HG02973 (cell line): Measurements from ENCODE around the gene PRDX5.

Source experiments
- ATAC-seq: cut with Tn5 transposase; IDR thresholded peaks from one replicate; pipeline ENCODE4 v1.9.1; 2021; ENCODE audit warnings: moderate library complexity; ENCODE audit not compliant: unreplicated experiment

PRDX5 gene

DNA sequence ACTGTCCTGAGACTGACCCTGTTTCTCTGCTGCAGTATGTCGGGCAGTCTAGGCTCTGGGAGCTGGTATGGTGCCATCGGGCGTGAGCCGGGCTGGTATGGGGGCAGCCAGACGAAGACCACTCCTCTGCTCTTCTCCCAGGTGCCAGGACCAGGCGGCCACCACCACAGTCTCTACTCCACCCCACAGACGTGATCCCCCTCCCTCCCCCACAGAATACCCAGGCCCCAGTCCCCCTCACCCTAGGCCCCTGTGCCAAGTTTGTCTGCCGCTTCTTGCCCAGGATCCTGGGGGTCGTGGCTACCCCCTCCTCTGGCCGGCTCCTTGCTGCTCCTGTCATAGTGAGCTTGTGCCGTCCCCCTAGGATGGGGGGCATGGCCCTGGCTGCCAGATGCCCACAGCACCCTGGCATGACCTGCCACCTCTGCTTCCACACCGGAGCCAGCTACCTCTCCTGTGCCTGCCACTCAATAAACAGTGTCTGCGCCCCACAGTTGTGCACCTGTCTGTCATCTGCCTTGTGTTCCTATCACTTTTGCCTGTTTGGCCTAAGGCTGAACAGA lies 28.8 kb upstream of the PRDX5 start:
- ATAC-seq = no peak

DNA sequence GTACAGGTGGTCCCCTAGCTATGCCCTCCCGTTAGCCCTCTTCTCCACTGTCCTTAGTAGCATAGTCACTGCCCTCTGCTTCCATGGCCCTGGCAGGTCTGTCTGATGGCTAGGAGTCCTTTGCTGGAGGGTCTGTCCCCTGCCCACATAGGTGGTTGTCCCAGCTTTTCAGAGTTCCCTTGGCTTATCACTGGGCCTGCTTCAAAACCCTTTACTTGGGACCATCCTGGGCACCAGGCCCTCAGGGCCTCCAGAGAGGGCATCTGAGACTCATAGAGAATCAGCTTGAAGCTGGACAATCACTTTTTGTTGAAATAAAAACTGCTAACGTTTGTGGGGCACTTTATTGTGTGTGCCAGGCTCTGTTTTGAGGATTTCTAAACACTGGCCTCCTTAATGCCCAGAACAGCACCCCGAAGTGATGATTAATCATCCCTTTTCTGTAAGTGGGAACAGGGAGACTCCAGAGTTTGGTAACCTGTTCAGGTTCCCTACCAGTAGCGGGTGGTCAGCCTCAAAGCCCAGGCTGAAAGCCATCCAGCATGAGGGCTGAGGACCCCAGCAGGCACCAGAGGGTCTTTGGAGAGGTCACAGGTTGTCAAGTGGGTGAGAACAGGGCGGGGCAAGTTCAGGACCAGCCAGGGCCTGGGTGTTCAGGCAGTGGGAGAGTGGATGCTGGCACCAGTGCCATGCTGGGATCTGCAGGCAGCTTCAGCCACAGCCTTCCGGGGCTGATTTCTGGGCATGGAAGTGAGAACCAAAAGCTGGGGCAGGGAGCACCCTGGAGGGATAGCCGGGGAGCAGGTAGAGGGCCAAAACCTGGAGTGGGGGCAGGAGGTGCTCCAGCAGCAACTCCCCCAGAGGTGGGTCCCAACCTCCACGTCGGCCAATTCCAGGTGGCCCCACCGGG lies 27.3 kb upstream of the PRDX5 start:
- no peak for ATAC-seq

DNA sequence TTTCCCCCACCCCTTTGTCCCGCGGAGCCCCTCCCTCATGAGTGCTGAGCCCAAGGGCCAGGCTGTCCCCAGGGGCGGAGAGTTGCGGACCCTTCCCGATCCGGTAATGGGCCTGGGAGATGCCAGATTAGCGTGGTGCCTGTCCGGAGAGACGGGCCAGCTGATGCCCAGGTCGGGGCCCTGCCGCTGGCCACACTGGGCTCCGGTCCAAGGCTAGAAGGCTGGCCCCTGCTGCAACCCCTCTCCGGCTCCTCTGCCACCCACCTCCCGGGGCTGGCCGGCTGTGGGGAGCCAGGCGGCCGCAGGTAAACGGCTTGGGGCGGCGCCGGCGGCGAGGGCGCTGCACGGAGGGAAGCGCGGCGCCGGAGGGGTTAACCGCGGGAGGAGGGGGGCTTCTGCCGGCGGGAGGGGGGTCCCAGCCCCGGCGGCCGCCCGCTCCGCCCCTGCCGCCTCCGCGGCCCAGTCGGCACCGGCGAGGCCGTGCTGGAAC lies 26.6 kb upstream of the PRDX5 start, which contains the start of gene KCNK4:
TSS of gene KCNK4 (plus strand) at position 41 of the 490 bp plus-strand sequence. CDS start 1,717 bp downstream, outside the sequence.
- no peak for ATAC-seq

DNA sequence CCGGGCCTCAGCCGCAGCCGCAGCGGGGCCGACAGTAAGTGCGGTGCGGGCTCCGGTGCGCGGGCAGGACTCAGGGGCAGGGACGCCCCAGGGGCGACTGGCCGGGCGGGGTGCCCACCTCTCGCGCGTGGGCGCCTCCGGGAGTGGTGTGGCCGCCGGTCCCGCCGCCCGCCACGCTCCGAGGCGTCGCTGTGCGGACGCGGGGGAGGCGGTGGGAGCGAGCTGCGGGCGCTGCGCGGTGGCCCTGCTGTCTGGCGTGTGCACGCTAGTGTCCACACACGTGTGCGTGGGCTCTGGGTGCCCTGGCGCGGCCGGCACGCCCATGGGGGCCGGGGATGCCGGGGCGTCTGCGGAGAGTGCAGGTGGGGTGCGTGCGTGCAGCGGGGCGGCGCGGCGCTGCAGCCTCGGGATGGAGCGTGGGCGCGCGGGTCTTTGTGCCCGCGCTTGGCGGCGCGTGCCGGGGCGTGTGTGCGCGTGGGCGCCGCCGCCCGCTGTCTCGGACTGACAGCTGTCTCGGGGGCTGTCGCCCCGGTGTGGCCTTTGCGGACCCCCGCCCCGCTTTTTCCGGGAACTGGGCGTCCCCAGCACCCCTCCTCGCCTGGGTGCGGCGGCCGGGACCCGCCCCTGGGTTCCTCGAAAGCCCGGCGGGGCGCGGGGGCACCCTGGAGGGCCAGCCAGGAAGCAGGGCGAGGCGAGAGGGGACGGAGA lies 26.0 kb upstream of the PRDX5 start:
- ATAC-seq = no peak

DNA sequence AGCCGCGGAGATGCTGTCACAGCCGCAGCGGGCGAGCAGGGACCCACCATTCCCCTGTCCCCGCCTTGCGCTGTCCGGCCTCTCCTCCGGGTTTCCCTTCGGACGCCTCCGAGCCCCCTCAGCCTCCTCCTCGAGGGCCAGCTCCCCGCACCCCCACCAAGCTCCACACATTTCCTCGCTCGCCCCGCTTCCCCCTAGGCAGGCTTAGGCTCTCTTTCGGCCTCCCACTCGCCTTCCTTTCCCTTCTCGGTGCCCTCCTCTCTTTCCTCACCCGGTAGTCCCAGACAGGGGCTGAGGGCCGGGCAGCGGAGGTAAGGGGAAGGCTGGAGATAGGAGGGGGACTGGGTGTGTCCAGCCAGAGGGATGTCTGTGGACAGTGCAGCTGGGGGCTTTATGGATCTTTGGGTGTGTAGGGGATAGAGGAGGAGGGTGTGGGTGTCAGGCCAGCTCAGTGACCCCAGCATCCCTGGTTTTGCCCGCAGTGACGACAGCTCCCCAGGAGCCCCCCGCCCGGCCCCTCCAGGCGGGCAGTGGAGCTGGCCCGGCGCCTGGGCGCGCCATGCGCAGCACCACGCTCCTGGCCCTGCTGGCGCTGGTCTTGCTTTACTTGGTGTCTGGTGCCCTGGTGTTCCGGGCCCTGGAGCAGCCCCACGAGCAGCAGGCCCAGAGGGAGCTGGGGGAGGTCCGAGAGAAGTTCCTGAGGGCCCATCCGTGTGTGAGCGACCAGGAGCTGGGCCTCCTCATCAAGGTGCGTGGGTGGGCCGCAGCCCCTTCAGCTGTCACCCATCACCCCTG lies 25.3 kb upstream of the PRDX5 start:
- ATAC-seq = no peak

DNA sequence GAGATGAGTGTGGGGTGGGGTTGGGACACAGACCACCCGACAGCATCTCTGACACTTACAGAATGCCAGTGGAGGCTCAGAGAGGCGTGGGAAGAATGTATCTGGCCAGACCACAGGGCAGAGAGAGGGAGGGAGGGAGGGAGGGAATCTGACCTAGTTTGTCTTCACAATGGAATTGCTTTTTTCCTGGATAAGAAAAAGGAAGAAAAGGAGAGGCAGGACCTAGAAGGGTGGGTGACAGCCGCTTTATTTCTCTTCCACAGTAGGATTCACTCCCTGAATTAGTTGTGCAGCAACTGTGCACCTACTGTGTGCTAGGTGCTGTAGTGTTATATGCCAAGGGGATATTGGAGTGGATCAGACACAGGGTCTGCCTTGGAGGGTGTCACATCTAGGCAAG lies 23.1 kb upstream of the PRDX5 start:
- ATAC-seq = no peak

DNA sequence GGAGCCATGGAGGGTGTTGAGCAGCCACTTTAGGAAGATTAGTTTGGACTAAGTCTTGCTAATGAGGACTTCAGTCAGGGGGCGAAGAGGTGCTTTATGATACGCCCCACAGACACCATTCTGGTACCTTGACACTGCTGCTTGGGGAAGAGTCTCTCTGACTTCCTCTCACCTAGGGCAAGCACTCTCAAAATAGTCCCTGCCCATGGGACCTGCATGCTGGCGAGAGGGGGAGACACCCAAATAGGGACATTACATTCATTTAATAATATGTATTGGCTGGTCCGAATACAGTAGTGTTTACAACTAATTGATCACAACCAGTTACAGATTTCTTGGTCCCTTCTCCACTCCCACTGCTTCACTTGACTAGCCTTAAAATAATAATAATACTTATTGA lies 22.2 kb upstream of the PRDX5 start:
- no peak for ATAC-seq

DNA sequence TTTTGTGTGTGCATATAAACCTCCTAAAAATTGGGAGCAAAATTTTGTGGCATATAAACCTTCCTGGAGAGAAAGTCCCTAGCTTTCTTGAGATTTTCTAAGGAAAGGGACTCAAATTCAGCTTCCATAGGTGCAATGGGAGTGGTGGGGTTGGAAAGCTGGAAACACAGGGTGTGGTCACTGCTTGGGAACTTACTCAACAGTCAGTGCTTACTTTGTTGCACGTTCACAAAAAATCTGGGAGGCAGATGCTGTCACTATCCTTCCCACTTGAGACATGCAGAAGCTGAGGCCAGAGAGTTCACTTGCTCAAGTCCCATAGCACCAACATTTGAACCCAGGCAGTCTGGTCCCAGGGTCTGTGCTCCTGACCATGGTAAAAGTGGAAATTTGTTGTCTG lies 21.7 kb upstream of the PRDX5 start:
- no peak for ATAC-seq

DNA sequence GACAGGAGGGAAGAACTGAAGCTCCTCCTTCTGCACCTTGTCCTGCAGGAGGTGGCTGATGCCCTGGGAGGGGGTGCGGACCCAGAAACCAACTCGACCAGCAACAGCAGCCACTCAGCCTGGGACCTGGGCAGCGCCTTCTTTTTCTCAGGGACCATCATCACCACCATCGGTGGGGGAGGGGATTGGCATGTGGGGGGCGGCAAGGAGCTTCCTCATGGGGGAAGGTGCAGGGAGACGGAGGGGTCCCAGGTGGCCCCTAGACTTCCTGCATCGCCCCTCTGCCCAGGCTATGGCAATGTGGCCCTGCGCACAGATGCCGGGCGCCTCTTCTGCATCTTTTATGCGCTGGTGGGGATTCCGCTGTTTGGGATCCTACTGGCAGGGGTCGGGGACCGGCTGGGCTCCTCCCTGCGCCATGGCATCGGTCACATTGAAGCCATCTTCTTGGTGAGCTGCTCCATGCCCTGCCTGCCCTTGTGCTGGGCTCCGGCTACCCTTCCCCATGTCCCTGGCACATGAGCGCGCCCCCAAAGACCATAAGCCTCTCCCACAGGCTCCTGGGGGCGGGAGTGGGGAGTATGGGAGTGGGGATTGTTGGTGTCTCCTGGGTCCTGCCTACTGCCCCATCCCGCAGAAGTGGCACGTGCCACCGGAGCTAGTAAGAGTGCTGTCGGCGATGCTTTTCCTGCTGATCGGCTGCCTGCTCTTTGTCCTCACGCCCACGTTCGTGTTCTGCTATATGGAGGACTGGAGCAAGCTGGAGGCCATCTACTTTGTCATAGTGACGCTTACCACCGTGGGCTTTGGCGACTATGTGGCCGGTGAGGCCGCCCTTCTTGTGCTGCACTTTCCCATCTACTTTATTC lies 20.9 kb upstream of the PRDX5 start:
- ATAC-seq = no peak

DNA sequence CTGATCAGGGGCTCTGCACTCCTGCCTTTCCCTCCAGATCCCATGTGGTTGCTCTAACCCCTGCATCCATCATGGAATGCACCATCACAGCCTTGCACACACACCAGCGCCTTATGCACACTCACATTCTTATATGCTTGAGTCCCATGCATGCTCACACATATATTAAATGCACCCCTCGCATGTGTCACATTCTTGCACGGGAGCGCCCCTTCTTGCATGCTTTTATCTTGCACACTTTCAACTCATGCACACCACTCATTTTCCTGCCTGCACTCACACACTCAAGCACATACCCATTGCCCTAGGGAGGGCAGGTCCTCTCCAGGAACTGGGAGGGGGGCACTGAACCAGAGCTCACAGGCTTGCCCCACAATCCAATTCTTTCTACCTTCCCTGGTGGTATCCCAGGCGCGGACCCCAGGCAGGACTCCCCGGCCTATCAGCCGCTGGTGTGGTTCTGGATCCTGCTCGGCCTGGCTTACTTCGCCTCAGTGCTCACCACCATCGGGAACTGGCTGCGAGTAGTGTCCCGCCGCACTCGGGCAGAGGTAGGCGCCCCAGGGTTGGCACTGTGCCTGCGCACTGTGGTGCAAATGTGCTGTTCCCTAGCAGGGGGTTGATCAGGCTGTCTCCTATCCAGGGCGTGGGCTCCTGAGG lies 20.1 kb upstream of the PRDX5 start:
- ATAC-seq = no peak

DNA sequence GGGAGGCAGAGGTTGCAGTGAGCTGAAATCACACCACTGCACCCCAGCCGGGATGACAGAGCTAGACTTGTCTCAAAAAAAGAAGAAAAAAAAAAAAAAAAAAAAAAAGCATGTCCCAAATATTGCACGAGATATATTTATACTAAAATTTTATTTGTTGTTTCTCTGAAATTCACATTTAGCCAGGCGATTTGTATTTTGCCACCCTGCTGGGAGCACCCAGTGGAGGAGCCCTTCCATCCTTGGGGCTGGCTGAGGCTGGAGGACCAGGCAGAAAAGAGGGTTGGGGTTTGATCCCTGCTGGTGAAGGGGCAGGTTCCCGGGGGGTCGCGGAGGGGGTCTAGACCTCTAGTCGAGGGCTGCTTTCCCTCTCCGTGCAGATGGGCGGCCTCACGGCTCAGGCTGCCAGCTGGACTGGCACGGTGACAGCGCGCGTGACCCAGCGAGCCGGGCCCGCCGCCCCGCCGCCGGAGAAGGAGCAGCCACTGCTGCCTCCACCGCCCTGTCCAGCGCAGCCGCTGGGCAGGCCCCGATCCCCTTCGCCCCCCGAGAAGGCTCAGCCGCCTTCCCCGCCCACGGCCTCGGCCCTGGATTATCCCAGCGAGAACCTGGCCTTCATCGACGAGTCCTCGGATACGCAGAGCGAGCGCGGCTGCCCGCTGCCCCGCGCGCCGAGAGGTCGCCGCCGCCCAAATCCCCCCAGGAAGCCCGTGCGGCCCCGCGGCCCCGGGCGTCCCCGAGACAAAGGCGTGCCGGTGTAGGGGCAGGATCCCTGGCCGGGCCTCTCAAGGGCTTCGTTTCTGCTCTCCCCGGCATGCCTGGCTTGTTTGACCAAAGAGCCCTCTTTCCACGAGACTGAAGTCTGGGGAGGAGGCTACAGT lies 18.7 kb upstream of the PRDX5 start:
- no peak for ATAC-seq

DNA sequence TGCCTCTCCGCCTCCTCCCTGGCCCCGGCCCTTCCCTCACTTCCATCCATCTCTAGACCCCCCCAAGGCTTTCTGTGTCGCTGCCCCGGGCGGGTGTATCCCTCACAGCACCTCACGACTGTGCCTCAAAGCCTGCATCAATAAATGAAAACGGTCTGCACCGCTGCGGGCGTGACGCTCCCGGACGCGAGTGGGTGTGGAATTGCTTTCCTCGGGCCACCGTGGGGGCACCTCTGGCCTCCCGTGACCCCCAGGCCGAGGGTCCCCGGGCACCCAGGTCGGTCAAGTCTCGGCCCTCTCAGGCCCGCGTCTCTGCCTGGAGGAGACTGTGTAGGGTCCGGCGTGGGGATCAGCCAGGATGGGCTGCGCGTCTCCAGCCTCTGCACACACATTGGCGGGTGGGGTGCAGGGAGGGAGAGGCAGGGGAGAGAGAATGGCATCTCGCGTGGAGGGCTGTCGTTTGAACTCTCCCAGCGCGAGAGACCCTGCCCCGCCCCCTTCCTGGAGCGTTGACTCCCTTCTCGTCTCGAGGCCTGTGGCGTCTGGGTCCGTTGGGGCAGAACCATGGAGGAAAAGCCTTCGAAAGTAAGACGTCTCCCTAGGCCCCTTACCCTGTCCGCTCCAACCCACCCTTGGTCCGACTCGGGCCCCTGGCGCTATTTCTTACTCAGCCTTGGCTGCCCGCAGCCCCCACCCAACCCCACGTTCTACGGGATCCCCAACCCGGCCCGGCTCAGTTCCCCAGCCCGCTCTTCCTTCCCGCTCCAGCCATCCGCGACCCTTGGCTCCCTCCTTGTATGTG lies 17.9 kb upstream of the PRDX5 start, which contains the start of gene CATSPERZ:
TSS of gene CATSPERZ (plus strand) at position 512 of the 802 bp plus-strand sequence. CDS start at position 565, 53 bp downstream.
- ATAC-seq = no peak

DNA sequence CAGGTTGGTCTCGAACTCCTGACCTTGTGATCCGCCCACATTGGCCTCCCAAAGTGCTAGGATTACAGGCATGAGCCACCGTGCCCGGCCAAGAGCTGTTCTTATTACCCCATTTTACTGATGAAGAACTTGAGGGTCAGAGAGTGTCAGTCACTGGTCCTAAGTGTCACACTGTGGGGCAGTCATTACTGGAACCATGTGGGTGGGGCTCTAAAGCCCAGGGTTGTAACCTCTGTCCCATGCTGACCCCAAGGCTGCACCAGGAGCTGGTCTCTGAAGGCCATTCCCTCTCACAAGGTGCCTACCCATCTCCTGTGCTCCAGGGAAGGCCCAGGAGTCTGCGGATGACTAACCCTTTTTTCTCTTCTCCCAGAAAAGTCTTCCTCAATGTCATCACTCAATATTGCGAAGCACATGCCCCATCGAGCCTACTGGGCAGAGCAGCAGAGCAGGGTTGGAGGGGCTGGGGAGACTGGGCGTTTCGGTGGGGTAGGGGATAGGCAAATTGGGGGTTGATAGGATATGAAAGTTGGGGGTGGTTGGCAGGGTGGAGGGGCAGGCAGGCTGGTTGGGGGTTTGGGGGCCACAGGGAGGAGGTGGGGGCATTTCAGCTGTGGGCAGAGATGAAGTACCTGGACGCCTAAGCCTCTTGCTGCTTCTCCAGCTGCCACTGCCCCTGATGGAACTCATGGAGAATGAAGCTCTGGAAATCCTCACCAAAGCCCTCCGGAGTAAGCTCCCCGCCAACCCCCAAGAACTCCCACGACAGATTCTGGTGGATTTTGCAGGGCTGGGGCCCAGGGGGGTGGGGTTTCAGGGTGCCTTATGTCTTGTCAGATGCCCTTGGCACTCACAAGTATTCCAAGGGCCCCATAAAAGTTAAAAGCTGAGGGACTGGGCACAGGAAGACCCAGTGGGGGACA lies 14.6 kb upstream of the PRDX5 start:
- ATAC-seq = no peak

DNA sequence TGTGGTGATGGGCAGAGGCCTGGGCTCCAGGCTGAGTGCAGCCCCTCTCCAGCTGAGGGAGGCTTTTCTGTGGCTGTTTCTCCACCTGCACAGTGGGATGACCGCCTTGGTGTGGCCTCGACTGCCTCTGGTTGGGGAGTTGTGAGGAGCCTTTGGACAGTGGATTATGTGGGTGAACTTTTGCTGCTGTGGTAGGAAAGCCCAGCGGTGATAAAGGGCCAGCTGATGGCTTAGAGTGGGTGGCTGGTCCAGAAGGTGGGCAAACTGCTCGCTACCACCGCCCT lies 13.9 kb upstream of the PRDX5 start:
- no peak for ATAC-seq

DNA sequence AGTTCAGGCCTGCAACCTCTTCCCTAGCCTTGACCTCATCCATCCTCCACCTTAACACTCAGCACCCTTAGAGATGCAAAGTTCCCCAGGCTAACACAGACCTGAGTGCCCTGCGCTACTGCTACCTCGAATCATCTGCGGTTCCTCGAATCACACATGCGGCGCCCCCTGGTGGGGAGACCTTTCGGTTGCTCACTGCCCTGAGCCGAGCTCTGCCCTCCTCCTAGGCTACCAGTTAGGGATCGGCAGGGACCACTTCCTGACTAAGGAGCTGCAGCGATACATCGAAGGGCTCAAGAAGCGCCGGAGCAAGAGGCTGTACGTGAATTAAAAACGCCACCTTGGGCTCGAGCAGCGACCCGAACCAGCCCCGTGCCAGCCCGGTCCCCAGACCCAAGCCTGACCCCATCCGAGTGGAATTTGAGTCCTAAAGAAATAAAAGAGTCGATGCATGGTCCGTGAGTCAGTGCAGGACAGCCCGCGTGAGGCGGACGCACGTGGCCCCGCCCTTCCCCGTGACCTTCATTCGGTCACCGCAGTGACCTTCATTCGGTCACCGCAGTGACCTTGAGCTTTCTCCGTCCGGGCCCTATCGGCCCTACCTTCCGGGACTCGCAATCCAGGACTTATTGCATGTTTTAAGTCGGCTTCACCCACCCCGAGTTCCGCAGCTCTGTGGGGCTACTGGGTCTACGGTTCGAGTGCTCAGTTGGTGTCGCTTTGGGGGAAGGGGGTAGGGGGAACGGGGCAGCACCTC lies 13.4 kb upstream of the PRDX5 start:
- peak; percentile 7 for ATAC-seq
